ENCODE data around the gene TMEM151B. TPM values are rescaled to one million over a fixed set of nuclear protein-coding genes. Genes with fewer than 3 reads are reported as not detected.

TMEM151B gene
- total and polyA plus RNA-seq, 2 of the 4 experiments (the other 2 are of a cell fraction) = not detected

DNA sequence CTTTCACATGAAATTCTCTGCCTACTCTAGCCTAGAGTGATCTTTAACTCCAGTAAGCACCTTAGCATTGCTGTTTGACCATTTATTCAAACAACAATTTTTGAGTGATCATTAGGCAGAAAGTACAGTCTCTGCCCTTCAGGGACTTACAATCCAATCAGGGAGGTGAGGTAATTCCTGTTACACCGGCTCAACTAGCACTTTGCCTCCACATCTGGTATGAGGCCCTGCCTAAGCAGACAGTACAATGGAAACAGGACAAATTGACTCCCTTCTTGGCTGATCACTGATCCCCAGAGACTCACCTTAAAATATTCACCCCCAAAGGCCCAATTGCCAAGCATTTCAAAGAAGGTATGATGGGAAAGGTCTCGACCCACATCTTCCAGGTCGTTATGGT is 41.5 kb downstream of the TMEM151B start:
- Histone ChIP-seq H3K56ac (ENCODE audit: extremely low read depth, insufficient read depth, low read length) (no peak overlapping the region), H3K36me3 (ENCODE audit: control insufficient read depth, insufficient read depth, low read length) (peaks cover 31% of the 10 kb centered on the region), H3K4ac (ENCODE audit: low read depth, low read length) (no peak overlapping the region), H4K91ac (ENCODE audit: insufficient read depth, low read depth, low read length) (no peak overlapping the region), H2AK9ac (replicated peaks; ENCODE audit: low read depth, low read length, poor library complexity) (peak overlapping the region; percentile 66), H2BK15ac (ENCODE audit: low read depth, low read length) (no peak overlapping the region), H2AFZ (replicated peaks; ENCODE audit: low read length, poor library complexity) (no peak overlapping the region), H3K27ac (ENCODE audit: insufficient read depth, low read length) (no peak overlapping the region), H2AK5ac (ENCODE audit: low read depth, low read length) (no peak overlapping the region), H3K14ac (replicated peaks; ENCODE audit: low read depth, low read length) (no peak overlapping the region), H2BK20ac (ENCODE audit: low read depth, low read length) (no peak overlapping the region), H3K9ac (ENCODE audit: low read depth, low read length) (no peak overlapping the region), H4K5ac (ENCODE audit: low read depth, low read length) (no peak overlapping the region), H3K4me2 (ENCODE audit: low read depth, low read length) (peak overlapping the region; percentile 79), H3K18ac (ENCODE audit: low read depth, low read length) (no peak overlapping the region), H3K9me1 (ENCODE audit: insufficient read depth, low read length) (peaks cover 10% of the 10 kb centered on the region), H4K20me1 (ENCODE audit: insufficient read depth, low read length) (no peaks in the 10 kb centered on the region), H3K23ac (ENCODE audit: low read depth, low read length) (no peak overlapping the region), H3K27me3 (ENCODE audit: control insufficient read depth, insufficient read depth, low read length) (peaks cover 10% of the 10 kb centered on the region), H3K9me3 (ENCODE audit: control insufficient read depth, insufficient read depth, low read length) (no peaks in the 10 kb centered on the region), H4K8ac (ENCODE audit: low read depth in 2 of 2, low read length in 2 of 2) (no peak overlapping the region), H3K79me1 (ENCODE audit: low read depth in 1 of 2, low read length in 2 of 2) (peaks cover 20 to 24% of the 10 kb centered on the region in 2 experiments), H2BK120ac (ENCODE audit: low read depth, low read length) (no peak overlapping the region), H3K4me3 (ENCODE audit: insufficient read depth, low read depth, low read length) (no peak overlapping the region), H2BK5ac (ENCODE audit: low read depth, low read length, poor library complexity, severe bottlenecking) (no peak overlapping the region), H3K4me1 (ENCODE audit: control insufficient read depth, insufficient read depth, low read length) (peaks cover 8% of the 10 kb centered on the region)
- no peak for ATAC-seq (ENCODE audit: low read depth)
- ChIA-PET POLR2A (ENCODE audit: unreplicated experiment) (no interaction called here), CTCF (interaction anchor here (1.4 kb wide), 1 partner anchor 14 kb away, joined by 4 read pairs; no protein-coding TSS in a partner anchor)
- DNase-seq = no peak
- in situ Hi-C loops (cut with MboI; ENCODE audit: low sequenced_read_pairs) (no loop called here), intact Hi-C loops (cut with micrococcal nuclease) (no loop called here), dilution Hi-C loops (cut with HindIII; ENCODE audit: low sequenced_read_pairs, unreplicated experiment) (no loop called here)
- 75% methylated on average over 2 of the region's 3 CpGs; no CpG with 5 or more reads in 1 of the 2 experiments for WGBS, 2 experiments (ENCODE audit: extremely low coverage in 2 of 2, insufficient read length in 1 of 2)
- no peak for TF ChIP-seq POLR2A (IDR thresholded peaks at IDR 0.05; ENCODE audit: low read depth, low read length)
- no peak for TF ChIP-seq NFE2L2 (IDR thresholded peaks at IDR 0.05; ENCODE audit: low read depth, low read length)
- TF ChIP-seq BHLHE40 (IDR thresholded peaks at IDR 0.05; ENCODE audit: low read depth, low read length) = no peak
- TF ChIP-seq RCOR1 (IDR thresholded peaks at IDR 0.05; ENCODE audit: insufficient replicate concordance, low read length) = no peak
- TF ChIP-seq RFX5 (IDR thresholded peaks at IDR 0.05; ENCODE audit: low read depth, low read length) = no peak
- TF ChIP-seq CHD1 (IDR thresholded peaks at IDR 0.05; ENCODE audit: low read depth, low read length) = no peak
- TF ChIP-seq FOS (IDR thresholded peaks at IDR 0.05; ENCODE audit: low read depth, low read length) = no peak
- no peak for TF ChIP-seq USF2 (IDR thresholded peaks at IDR 0.05; ENCODE audit: low read depth, low read length)
- TF ChIP-seq RAD21 (IDR thresholded peaks at IDR 0.05; ENCODE audit: low read length) = no peak
- TF ChIP-seq MAZ (IDR thresholded peaks at IDR 0.05; ENCODE audit: borderline replicate concordance, low read depth, low read length) = no peak
- TF ChIP-seq SMC3 (IDR thresholded peaks at IDR 0.05; ENCODE audit: low read depth, low read length) = no peak
- no peak for TF ChIP-seq CEBPB (IDR thresholded peaks at IDR 0.05; ENCODE audit: low read depth, low read length)
- TF ChIP-seq CTCF (conservative IDR thresholded peaks at IDR 0.05; ENCODE audit: low read depth, low read length) = no peak
- no peak for TF ChIP-seq MXI1 (IDR thresholded peaks at IDR 0.05; ENCODE audit: borderline replicate concordance, low read depth, low read length)
- TF ChIP-seq ELK1 (IDR thresholded peaks at IDR 0.05; ENCODE audit: borderline replicate concordance, low read depth, low read length) = no peak
- no peak for TF ChIP-seq MAFK (IDR thresholded peaks at IDR 0.05; ENCODE audit: low read depth, low read length)
- no TSS peak for BruUV-seq (replicated peaks)
